ENCODE data around the gene REXO5. TPM values are rescaled to one million over a fixed set of nuclear protein-coding genes. Genes with fewer than 3 reads are reported as not detected.
A peak's percentile ranks its signal among the peaks of the same experiment; 100 is the strongest.

The REXO5 gene
- total RNA-seq, 2 experiments from 2014 or later, result 10.6 to 11.2 TPM

- POLR2A ChIA-PET, result interaction anchor here (1.1 to 2.2 kb wide), 6 partner anchors 10 to 31 kb away, joined by 3 to 46 read pairs (median 4); partner anchors contain the start of genes DCUN1D3 and LYRM1
- Mint-ChIP-seq H3K27ac (peak overlapping the region; percentile 97), H3K27me3 (ENCODE audit: low read depth) (no peaks in the 10 kb centered on the region), H3K4me1 (ENCODE audit: low read depth) (peaks cover 79% of the 10 kb centered on the region), H3K4me3 (peak overlapping the region; percentile 70), H3K9me3 (ENCODE audit: insufficient read depth) (no peaks in the 10 kb centered on the region), H3K36me3 (ENCODE audit: low read depth) (peaks cover 40% of the 10 kb centered on the region)
- CTCF ChIA-PET, result interaction anchor here (0.7 to 6.7 kb wide), 16 partner anchors 8 to 181 kb away, joined by 3 to 42 read pairs (median 8); partner anchors contain the start of genes DCUN1D3, ERI2, LYRM1 and REXO5
- no peak for DNase-seq
- ATAC-seq, result no peak
Measured at GRCh38 chr16:20875355-20875650, 69.0 kb downstream of the REXO5 start.

GRCh38 chr16:20878682-20879147 lies 72.4 kb downstream of the REXO5 start:
- CTCF ChIA-PET, result no interaction called here
- H3K4me3 Mint-ChIP-seq, result no peak overlapping the region
- H3K4me1 Mint-ChIP-seq (ENCODE audit: low read depth), result peaks cover 61% of the 10 kb centered on the region
- H3K27me3 Mint-ChIP-seq (ENCODE audit: low read depth), result no peaks in the 10 kb centered on the region
- DNase-seq (no peak), ATAC-seq (no peak)
- POLR2A ChIA-PET, result interaction anchor here (0.5 to 0.7 kb wide), 3 partner anchors 105 to 1283 kb away, joined by 3 to 4 read pairs (median 3); no protein-coding TSS in a partner anchor
- H3K9me3 Mint-ChIP-seq (ENCODE audit: insufficient read depth), result no peaks in the 10 kb centered on the region
- H3K36me3 Mint-ChIP-seq (ENCODE audit: low read depth), result peaks cover 33% of the 10 kb centered on the region
- H3K27ac Mint-ChIP-seq, result no peak overlapping the region

- H3K27ac Mint-ChIP-seq, result peak overlapping the region; percentile 35
- DNase-seq (no peak), ATAC-seq (no peak)
- ChIA-PET POLR2A (interaction anchor here (0.5 to 0.6 kb wide), 2 partner anchors 105 to 1284 kb away, joined by 3 to 4 read pairs; no protein-coding TSS in a partner anchor), CTCF (no interaction called here)
- peaks cover 60% of the 10 kb centered on the region for H3K4me1 Mint-ChIP-seq (ENCODE audit: low read depth)
- peaks cover 37% of the 10 kb centered on the region for H3K36me3 Mint-ChIP-seq (ENCODE audit: low read depth)
- H3K4me3 Mint-ChIP-seq, result no peak overlapping the region
- no peaks in the 10 kb centered on the region for H3K27me3 Mint-ChIP-seq (ENCODE audit: low read depth)
- no peaks in the 10 kb centered on the region for H3K9me3 Mint-ChIP-seq (ENCODE audit: insufficient read depth)
Measured at GRCh38 chr16:20879175-20880040, 73.1 kb downstream of the REXO5 start.

GRCh38 chr16:20880867-20881502 lies 74.7 kb downstream of the REXO5 start:
- ATAC-seq (no peak), DNase-seq (no peak)
- POLR2A ChIA-PET, result no interaction called here
- H3K36me3 Mint-ChIP-seq (ENCODE audit: low read depth), result peaks cover 41% of the 10 kb centered on the region
- H3K4me3 Mint-ChIP-seq, result no peak overlapping the region
- CTCF ChIA-PET, result interaction anchor here (1.1 kb wide), 1 partner anchor 17 kb away, joined by 3 read pairs; no protein-coding TSS in a partner anchor
- H3K27ac Mint-ChIP-seq, result no peak overlapping the region
- peaks cover 56% of the 10 kb centered on the region for H3K4me1 Mint-ChIP-seq (ENCODE audit: low read depth)
- no peaks in the 10 kb centered on the region for H3K9me3 Mint-ChIP-seq (ENCODE audit: insufficient read depth)
- no peaks in the 10 kb centered on the region for H3K27me3 Mint-ChIP-seq (ENCODE audit: low read depth)

GRCh38 chr16:20881503-20881878 lies 75.2 kb downstream of the REXO5 start:
- no peaks in the 10 kb centered on the region for H3K9me3 Mint-ChIP-seq (ENCODE audit: insufficient read depth)
- peaks cover 39% of the 10 kb centered on the region for H3K36me3 Mint-ChIP-seq (ENCODE audit: low read depth)
- peaks cover 51% of the 10 kb centered on the region for H3K4me1 Mint-ChIP-seq (ENCODE audit: low read depth)
- POLR2A ChIA-PET, result no interaction called here
- ATAC-seq (no peak), DNase-seq (no peak)
- H3K4me3 Mint-ChIP-seq, result no peak overlapping the region
- no peaks in the 10 kb centered on the region for H3K27me3 Mint-ChIP-seq (ENCODE audit: low read depth)
- H3K27ac Mint-ChIP-seq, result no peak overlapping the region
- CTCF ChIA-PET, result interaction anchor here (1.1 kb wide), 1 partner anchor 16 kb away, joined by 3 read pairs; no protein-coding TSS in a partner anchor

- no peaks in the 10 kb centered on the region for H3K9me3 Mint-ChIP-seq (ENCODE audit: insufficient read depth)
- peaks cover 40% of the 10 kb centered on the region for H3K4me1 Mint-ChIP-seq (ENCODE audit: low read depth)
- H3K27me3 Mint-ChIP-seq (ENCODE audit: low read depth), result no peaks in the 10 kb centered on the region
- ChIA-PET POLR2A (no interaction called here), CTCF (interaction anchor here (1.4 to 2.7 kb wide), 3 partner anchors 9 to 109 kb away, joined by 3 to 17 read pairs (median 6); no protein-coding TSS in a partner anchor)
- ATAC-seq, result no peak
- peak overlapping the region; percentile 47 for H3K27ac Mint-ChIP-seq
- no peak for DNase-seq
- H3K36me3 Mint-ChIP-seq (ENCODE audit: low read depth), result peaks cover 30% of the 10 kb centered on the region
- H3K4me3 Mint-ChIP-seq, result no peak overlapping the region
Measured at GRCh38 chr16:20883554-20884239, 77.4 kb downstream of the REXO5 start.

- H3K4me3 Mint-ChIP-seq, result no peak overlapping the region
- CTCF ChIA-PET, result interaction anchor here (1.4 to 2.7 kb wide), 2 partner anchors 9 to 109 kb away, joined by 3 to 17 read pairs; no protein-coding TSS in a partner anchor
Measured at GRCh38 chr16:20884240-20884556, 77.9 kb downstream of the REXO5 start.

GRCh38 chr16:20886320-20886719 lies 80.0 kb downstream of the REXO5 start:
- Mint-ChIP-seq H3K9me3 (ENCODE audit: insufficient read depth) (no peaks in the 10 kb centered on the region), H3K27ac (no peak overlapping the region), H3K4me3 (no peak overlapping the region), H3K27me3 (ENCODE audit: low read depth) (no peaks in the 10 kb centered on the region), H3K4me1 (ENCODE audit: low read depth) (peaks cover 28% of the 10 kb centered on the region), H3K36me3 (ENCODE audit: low read depth) (peaks cover 31% of the 10 kb centered on the region)
- CTCF ChIA-PET, result interaction anchor here (0.7 kb wide), 1 partner anchor 82 kb away, joined by 3 read pairs; no protein-coding TSS in a partner anchor
- no peak for ATAC-seq
- POLR2A ChIA-PET, result no interaction called here
- DNase-seq, result no peak

More at GRCh38 chr16:20884240-20884556, 77.9 kb downstream of the REXO5 start:
- Mint-ChIP-seq H3K4me1 (ENCODE audit: low read depth) (peaks cover 35% of the 10 kb centered on the region), H3K9me3 (ENCODE audit: insufficient read depth) (no peaks in the 10 kb centered on the region), H3K27me3 (ENCODE audit: low read depth) (no peaks in the 10 kb centered on the region), H3K36me3 (ENCODE audit: low read depth) (peaks cover 27% of the 10 kb centered on the region), H3K27ac (peak overlapping the region; percentile 47)
- no peak for DNase-seq
- no peak for ATAC-seq
- POLR2A ChIA-PET, result no interaction called here

- DNase-seq, result no peak
- Mint-ChIP-seq H3K9me3 (ENCODE audit: insufficient read depth) (no peaks in the 10 kb centered on the region), H3K27me3 (ENCODE audit: low read depth) (no peaks in the 10 kb centered on the region), H3K4me1 (ENCODE audit: low read depth) (peaks cover 26% of the 10 kb centered on the region), H3K4me3 (no peak overlapping the region), H3K36me3 (ENCODE audit: low read depth) (peaks cover 36% of the 10 kb centered on the region), H3K27ac (no peak overlapping the region)
- ChIA-PET POLR2A (no interaction called here), CTCF (interaction anchor here (0.6 kb wide), 1 partner anchor 73 kb away, joined by 3 read pairs; no protein-coding TSS in a partner anchor)
- no peak for ATAC-seq
Measured at GRCh38 chr16:20887207-20887606, 80.9 kb downstream of the REXO5 start.

- peaks cover 39% of the 10 kb centered on the region for H3K36me3 Mint-ChIP-seq (ENCODE audit: low read depth)
- H3K4me1 Mint-ChIP-seq (ENCODE audit: low read depth), result peaks cover 11% of the 10 kb centered on the region
- ATAC-seq, result no peak
- ChIA-PET CTCF (interaction anchor here (1.8 kb wide), 1 partner anchor 16 kb away, joined by 6 read pairs; no protein-coding TSS in a partner anchor), POLR2A (interaction anchor here (0.7 kb wide), 1 partner anchor 28 kb away, joined by 3 read pairs; no protein-coding TSS in a partner anchor)
- no peak for DNase-seq
- no peak overlapping the region for H3K4me3 Mint-ChIP-seq
- H3K27me3 Mint-ChIP-seq (ENCODE audit: low read depth), result no peaks in the 10 kb centered on the region
- no peak overlapping the region for H3K27ac Mint-ChIP-seq
- no peaks in the 10 kb centered on the region for H3K9me3 Mint-ChIP-seq (ENCODE audit: insufficient read depth)
Measured at GRCh38 chr16:20889625-20890275, 83.4 kb downstream of the REXO5 start.

- ChIA-PET POLR2A (no interaction called here), CTCF (interaction anchor here (0.8 to 1.3 kb wide), 2 partner anchors 17 to 45 kb away, joined by 3 to 4 read pairs; no protein-coding TSS in a partner anchor)
Measured at GRCh38 chr16:20894388-20894787, 88.1 kb downstream of the REXO5 start.

More at GRCh38 chr16:20894388-20894787, 88.1 kb downstream of the REXO5 start:
- DNase-seq, result no peak
- no peaks in the 10 kb centered on the region for H3K27me3 Mint-ChIP-seq (ENCODE audit: low read depth)
- peaks cover 30% of the 10 kb centered on the region for H3K4me1 Mint-ChIP-seq (ENCODE audit: low read depth)
- H3K4me3 Mint-ChIP-seq, result no peak overlapping the region
- H3K9me3 Mint-ChIP-seq (ENCODE audit: insufficient read depth), result no peaks in the 10 kb centered on the region
- peaks cover 51% of the 10 kb centered on the region for H3K36me3 Mint-ChIP-seq (ENCODE audit: low read depth)
- no peak for ATAC-seq
- no peak overlapping the region for H3K27ac Mint-ChIP-seq

All from activated CD8-positive, alpha-beta T cell treated with anti-CD3 and anti-CD28 coated beads, Interleukin-2, amount 10 ng/mL, durations not matched to agents 7 days and 5 days (primary cell).